HepG2 (cell line): Measurements from ENCODE around the gene BPIFB2. TPM values are rescaled to one million over a fixed set of nuclear protein-coding genes. Genes with fewer than 3 reads are reported as not detected.

Experiments used
- ARID3A ChIP-seq: IDR thresholded peaks from 2 replicates; pipeline ENCODE4 v1.6.1; 2012; ENCODE audit warnings: low read depth, low read length, improper control_type of control experiment
- GMEB2 ChIP-seq: IDR thresholded peaks from 2 replicates; pipeline ENCODE4 v1.6.1; 2016; ENCODE audit warnings: missing biosample characterization, missing genetic modification reagents, low read depth
- KLF11 ChIP-seq: IDR thresholded peaks from 2 replicates; pipeline ENCODE4 v1.6.1; 2016; ENCODE audit warnings: missing compliant biosample characterization
- MAX ChIP-seq: IDR thresholded peaks from 2 replicates; pipeline ENCODE4 v1.6.1; 2012; ENCODE audit warnings: inconsistent platforms
- MNT ChIP-seq: fragments of 450-650 bp; IDR thresholded peaks from 2 replicates; pipeline ENCODE4 v1.6.1; 2016
- POLR2A ChIP-seq, 2 experiments: IDR thresholded peaks; 2 replicates each; pipeline ENCODE4 v1.6.1; 2011; ENCODE audit warnings: low read depth in 2 of 2, low read length in 2 of 2, mild to moderate bottlenecking in 1 of 2, moderate library complexity in 1 of 2; ENCODE audit not compliant: insufficient read depth in 1 of 2
- RXRA ChIP-seq: sonication (generic); formaldehyde crosslinking; IDR thresholded peaks from 2 replicates; pipeline ENCODE4 v1.5.1; 2020; ENCODE audit warnings: missing genetic modification reagents
- SP4 ChIP-seq: sonication (generic); formaldehyde crosslinking; IDR thresholded peaks from 2 replicates; pipeline ENCODE4 v1.8.1; 2023; ENCODE audit warnings: mild to moderate bottlenecking, missing genetic modification reagents
- UBTF ChIP-seq: sonication (generic); formaldehyde crosslinking; IDR thresholded peaks from 2 replicates; pipeline ENCODE4 v1.4.0; 2020; ENCODE audit warnings: mild to moderate bottlenecking, missing genetic modification reagents
- ZNF691 ChIP-seq: sonication (generic); formaldehyde crosslinking; IDR thresholded peaks from 2 replicates; pipeline ENCODE4 v1.4.0; 2020; ENCODE audit warnings: missing genetic modification reagents, low read depth, mild to moderate bottlenecking, borderline replicate concordance
- ZNF704 ChIP-seq: sonication (generic); formaldehyde crosslinking; IDR thresholded peaks from 2 replicates; pipeline ENCODE4 v1.8.1; 2023; ENCODE audit warnings: mild to moderate bottlenecking, inconsistent platforms, moderate library complexity, missing genetic modification reagents, borderline replicate concordance
- ZNF746 ChIP-seq: sonication (generic); formaldehyde crosslinking; IDR thresholded peaks from 2 replicates; pipeline ENCODE4 v1.8.0; 2022; ENCODE audit warnings: mild to moderate bottlenecking, missing genetic modification reagents
- ZSCAN29 ChIP-seq: sonication (generic); formaldehyde crosslinking; conservative IDR thresholded peaks from 2 replicates; pipeline ENCODE4 v1.4.0; 2020; ENCODE audit warnings: mild to moderate bottlenecking, missing genetic modification reagents
- ZSCAN9 ChIP-seq: IDR thresholded peaks from 2 replicates; pipeline ENCODE4 v1.6.1; 2016; ENCODE audit warnings: borderline replicate concordance
- polyA plus RNA-seq, 8 experiments: library from polyadenylated mRNA; depleted of rRNA in 3 of 8; stranded (reverse) in 7 of 8; unstranded in 1 of 8; fragments of >200 nt; fragmentation: Illumina TruSeq in 4 of 8; extraction: Trizol in 4 of 8; gene quantifications; 2 replicates each; pipeline versions ENCODE4 v1.2.1 to v1.2.3, GENCODE V29; 2011 to 2016; ENCODE audit warnings: low read depth in 4 of 8, missing spikeins in 1 of 8, mixed read lengths in 1 of 8; ENCODE audit not compliant: insufficient read depth in 1 of 8
- total RNA-seq, 5 experiments: library from RNA; depleted of rRNA; stranded (reverse); fragments of >200 nt; fragmentation: Illumina TruSeq; extraction: Trizol; gene quantifications; 2 replicates each; pipeline ENCODE4 v1.2.3, GENCODE V29; 2016; ENCODE audit warnings: low read depth in 1 of 5

Gene BPIFB2
- total and polyA plus RNA-seq, 2 of the 13 experiments (the other 11 are each of a cell fraction or from before 2014, with no cell fraction given): 54.5 to 902 TPM

- TF ChIP-seq ZNF691 (CRISPR knock-in tag): 0 out of 2 replicates have a peak, but pooled peaks have one; percentile 31
- no peak for TF ChIP-seq KLF11 (CRISPR knock-in tag)
- TF ChIP-seq ZNF704 (CRISPR knock-in tag): no peak
- no peak for TF ChIP-seq ARID3A
- peak; percentile 12; the same call in 1 of the 2 replicates for TF ChIP-seq UBTF (CRISPR knock-in tag)
- TF ChIP-seq ZSCAN29 (CRISPR knock-in tag): 0 out of 2 replicates have a peak, but pooled peaks have one; percentile 60
- peak in 1 of 2 experiments; percentile 51; a peak in 2 of 4 replicates for TF ChIP-seq POLR2A (IDR thresholded peaks at IDR 0.05; ENCODE audit: insufficient read depth in 1 of 2, low read depth in 2 of 2, low read length in 2 of 2)
- TF ChIP-seq RXRA: 0 out of 2 replicates have a peak, but pooled peaks have one; percentile 3
- TF ChIP-seq ZSCAN9 (CRISPR knock-in tag): no peak
- no peak for TF ChIP-seq MAX
- TF ChIP-seq MNT: no peak
- TF ChIP-seq SP4 (CRISPR knock-in tag): peak; percentile 57; the same call in 1 of the 2 replicates
- TF ChIP-seq ZNF746 (CRISPR knock-in tag): no peak
- no peak for TF ChIP-seq GMEB2
Observed at GRCh38 chr20:33020278-33021161, 13.0 kb downstream of the BPIFB2 start (continued).
